NCI-H2227 (cell line): ENCODE results near the gene MSLN.
"Not testable (repeated sequence)": the region's sequence is repeated elsewhere in the genome, so short reads cannot be mapped to it uniquely, and the experiment has no call there.

Experiments used
- DNase-seq: peaks from one replicate; lab custom pipeline; 2025; ENCODE audit not compliant: unreplicated experiment; lab: John Stamatoyannopoulos, UW

The MSLN gene

DNA sequence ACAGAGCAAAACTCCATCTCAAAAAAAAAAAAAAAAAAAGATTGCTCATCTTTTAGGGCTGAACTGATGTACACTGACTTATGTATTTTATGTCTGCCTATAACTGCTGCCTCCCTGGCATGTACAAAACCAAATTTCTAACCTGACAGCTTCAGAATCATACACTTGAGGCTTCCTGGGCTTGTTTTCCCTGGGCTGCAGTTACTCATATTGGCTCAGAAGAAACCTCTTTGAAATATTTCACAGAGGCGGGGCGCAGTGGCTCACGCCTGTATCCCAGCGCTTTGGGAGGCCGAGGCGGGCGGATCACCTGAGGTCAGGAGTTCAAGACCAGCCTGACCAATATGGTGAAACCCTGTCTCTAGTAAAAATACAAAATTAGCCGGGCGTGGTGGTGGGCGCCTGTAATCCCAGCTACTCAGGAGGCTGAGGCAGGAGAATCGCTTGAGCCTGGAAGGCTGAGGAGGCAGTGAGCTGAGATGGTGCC lies 6.4 kb upstream of the MSLN start:
- not testable (repeated sequence) for DNase-seq

DNA sequence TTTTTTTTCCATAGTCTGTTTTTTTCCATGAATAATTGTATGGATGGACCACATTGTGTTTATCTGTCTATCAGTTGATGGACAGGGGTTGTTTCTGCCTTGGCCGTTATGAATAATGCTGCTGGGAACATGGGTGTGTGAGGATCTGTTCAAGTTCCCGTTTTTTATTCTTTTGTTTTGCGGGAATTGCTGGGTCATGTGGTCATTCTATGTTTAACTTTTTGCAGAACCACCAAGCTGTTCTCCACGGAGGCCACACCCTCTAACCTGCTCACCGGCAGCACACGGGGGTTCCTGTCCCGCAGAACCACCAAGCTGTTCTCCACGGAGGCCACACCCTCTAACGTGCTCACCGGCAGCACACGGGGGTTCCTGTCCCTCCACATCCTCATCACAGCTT lies 5.9 kb upstream of the MSLN start:
- DNase-seq = no peak

DNA sequence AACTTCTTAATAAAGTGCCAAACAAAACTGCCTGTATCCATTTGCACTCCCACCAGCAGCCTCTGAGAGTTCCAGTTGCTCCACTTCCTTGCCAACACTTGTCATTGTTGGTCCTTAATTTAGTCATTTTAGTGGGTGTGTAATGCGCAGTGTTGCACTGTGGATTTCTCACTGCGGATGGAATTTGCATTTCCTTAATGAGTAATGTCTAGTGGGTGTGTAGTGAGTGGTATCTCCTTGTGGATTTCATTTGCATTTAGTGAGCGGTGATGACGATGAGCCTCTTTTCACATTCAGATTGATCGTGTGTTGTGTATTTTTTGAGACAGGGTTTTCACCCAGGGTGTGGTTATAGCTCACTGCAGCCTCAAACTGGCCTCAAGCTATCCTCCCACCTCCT lies 4.1 kb upstream of the MSLN start:
- DNase-seq = no peak

DNA sequence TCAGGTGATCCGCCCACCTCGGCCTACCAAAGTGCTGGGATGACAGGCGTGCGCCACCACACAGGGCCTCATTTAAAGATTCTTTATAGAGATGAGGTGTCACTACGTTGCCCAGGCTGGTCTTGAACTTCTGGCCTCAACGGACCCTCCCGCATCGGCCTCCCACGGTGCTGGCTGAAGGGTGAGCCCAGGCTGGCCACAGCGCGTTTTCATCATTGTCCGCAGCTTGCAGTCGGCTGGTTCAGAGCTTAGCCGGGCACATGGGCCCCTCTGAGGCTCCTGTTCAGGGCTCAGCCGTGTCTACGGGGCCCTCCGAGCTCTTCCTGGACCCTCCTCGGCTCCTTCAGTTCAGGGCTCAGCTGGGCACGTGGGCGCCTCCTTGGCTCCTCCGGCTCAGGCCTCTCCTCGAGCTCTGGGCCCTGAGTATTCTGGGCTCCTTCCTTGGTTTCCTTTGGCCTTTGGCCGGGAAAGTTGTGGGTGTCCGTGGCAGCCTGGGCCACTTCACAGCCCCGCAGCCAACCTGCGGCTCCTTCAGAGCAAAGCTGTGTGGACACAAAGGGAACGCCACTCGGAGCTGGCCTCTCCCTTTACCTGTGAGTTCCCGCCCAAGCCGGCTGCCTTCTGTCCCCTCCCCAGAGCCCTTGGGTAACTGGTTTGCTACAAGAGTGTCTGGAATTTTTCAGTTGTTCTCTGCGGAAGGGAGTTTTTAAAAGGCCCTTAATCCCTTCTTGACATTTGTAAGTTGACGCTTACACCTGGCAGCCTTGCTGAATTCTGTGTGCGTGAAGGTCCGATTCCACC lies 1.2 kb upstream of the MSLN start:
- DNase-seq = no peak

DNA sequence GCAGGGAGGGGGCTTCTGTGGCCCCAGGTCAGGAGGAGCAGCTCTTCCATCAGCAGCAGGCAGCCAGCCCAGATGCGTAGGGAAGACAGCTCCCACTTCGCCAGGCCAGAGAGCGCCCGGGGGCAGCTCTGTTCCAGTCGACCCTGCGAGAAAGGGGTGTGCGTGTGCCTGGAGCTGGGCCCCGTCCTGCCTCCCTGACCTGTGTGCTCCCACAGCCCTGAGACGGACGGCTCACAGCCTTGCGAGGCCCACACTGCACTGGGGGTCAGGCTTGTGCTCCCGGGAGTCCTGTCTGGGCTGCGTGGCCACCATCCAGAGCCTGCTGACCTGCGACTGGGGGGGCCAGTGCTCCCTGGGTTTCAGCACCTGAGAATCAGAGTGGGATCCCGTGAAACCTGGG lies 469 bp upstream of the MSLN start:
- no peak for DNase-seq

DNA sequence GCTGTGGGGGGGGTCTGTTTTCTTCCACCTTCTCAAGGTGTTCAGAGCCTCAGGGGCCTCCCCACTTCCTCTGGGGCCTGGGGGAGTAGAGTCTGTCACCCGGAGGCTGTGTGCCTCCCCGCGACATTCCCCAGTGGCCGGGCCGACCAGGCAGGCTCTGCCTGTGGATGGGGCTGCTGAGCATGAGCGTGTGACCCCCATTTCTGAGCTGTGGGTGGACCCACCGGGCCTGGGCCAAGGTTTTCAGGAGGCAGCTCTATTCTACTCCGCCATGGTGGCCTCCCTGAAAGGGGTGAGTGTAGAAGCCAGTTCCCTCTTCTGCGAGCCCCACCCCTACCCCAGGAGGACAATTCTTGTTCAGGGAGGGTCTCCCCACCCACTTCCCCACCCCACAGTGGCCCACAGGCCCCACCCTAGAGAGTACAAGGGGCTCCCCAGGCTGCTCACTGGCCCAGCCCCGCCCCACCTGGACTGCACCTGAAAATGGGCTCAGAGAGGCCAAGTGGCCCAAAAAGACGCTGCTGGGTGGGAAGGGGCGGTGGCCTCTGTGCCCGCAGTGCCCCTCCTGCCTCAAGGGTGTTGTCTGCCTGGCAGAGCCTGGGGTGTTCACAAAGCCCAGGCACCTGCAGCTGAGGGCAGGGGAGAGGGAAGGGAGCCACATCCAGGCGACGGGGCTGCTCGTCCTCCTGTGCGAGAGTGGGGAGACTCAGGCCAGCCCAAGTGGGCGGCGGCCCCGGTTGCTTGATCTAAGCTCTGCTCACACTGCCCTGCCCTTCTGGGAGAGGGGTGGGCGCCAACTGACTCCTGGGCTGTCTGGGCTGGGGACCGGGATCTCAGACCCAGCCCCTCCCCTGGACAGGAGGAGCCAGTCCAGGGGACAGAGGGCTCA lies 1.3 kb downstream of the MSLN start:
- DNase-seq = no peak

DNA sequence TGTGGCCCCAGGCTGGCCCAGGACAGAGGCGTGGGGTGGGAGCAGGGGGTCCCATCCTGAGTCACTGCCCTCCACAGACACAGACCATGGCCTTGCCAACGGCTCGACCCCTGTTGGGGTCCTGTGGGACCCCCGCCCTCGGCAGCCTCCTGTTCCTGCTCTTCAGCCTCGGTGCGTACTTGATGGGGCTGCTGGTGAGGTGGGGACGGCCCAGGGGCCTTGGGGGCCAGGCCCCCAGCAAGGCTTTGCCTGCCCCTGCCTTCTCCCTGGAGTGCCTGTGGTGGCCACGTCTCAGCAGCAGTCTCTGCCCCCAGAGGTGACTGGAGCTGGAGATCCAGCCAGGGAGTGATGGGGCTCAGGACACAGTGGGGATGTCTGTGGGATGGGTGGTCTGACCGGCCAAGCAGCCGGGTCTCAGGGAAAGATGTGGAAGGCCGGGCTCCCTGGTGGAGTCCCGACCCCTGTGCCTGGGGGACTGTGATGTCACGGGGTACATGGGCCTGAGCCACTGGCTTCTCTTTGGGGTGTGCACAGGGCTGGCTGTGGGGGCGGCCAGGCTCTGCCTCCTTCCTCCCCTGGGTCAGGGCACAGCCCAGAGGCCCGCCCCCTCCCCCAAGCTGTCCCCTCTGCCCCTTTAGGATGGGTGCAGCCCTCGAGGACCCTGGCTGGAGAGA lies 2.2 kb downstream of the MSLN start:
- no peak for DNase-seq

DNA sequence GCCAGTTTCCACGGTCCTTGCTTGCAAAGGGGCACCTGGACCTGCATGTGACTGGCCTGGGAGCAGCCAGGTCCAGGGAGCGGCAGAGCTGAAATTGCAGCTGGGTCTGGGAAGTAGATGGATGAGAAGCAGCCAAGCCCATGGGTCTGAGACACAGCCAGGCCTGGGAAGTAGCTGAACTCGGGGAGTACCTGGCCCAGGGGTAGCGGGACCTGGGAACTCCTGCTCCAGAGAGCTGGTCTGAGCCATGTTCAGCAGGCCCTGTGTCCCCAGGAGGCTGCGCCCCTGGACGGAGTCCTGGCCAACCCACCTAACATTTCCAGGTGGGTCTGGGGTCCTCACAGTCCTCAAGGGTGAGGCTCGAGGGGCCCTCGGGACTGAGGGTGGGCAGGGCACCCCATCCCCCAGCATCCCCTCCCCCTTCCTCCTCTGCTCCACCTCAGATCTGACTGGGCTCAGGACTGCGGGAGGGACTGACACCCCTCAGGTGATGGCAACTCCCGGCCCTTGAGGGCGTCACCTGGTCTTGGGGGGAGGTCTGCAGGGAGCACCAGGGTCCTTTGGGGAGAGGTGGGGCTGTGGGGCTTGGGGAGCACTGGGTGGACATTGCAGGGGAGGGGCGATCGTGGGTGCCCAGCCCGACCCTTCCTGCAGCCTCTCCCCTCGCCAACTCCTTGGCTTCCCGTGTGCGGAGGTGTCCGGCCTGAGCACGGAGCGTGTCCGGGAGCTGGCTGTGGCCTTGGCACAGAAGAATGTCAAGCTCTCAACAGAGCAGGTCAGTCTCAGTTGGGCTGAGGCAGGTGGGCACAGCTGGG lies 3.0 kb downstream of the MSLN start:
- no peak for DNase-seq

DNA sequence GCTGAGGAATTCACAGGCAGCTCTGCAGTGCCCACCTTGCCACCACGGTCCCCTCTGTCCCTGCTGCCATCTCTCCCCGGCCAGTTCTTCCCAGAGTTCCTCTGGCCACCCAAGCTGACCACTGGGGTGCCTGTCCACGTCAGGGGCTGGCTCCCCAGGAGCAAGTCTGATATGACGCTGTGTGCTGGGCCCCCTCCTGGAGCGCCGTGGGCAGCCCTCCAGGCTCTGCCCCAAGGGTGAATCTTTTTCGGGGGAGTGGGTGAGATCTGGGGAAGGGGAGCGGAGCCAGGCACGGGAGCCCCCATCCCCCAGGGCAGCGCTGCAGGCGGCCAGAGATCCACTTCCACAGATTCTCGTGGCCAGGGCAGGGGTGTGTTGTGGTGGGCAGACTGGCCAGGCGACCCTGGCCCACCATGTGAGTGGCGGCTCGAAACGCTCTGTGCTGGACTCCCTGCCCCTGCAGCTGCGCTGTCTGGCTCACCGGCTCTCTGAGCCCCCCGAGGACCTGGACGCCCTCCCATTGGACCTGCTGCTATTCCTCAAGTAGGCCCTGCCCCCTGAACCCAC lies 3.7 kb downstream of the MSLN start:
- DNase-seq = no peak

DNA sequence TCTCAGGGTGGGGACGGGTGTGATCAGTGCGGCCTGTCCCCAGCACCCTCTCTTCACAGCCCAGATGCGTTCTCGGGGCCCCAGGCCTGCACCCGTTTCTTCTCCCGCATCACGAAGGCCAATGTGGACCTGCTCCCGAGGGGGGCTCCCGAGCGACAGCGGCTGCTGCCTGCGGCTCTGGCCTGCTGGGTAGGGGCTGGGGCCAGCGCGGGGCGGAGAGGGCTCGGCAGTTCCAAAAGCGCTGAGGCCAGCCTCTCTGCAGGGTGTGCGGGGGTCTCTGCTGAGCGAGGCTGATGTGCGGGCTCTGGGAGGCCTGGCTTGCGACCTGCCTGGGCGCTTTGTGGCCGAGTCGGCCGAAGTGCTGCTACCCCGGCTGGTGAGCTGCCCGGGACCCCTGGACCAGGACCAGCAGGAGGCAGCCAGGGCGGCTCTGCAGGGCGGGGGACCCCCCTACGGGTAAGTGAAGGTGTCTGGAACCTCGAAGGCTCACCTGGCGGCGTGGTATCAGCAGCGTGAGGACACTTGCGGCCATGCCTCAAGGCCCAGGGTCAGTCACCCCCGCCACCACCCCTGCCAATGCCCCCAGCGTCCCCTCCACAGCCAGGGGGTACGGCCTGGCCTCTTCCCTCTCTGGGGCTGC lies 4.4 kb downstream of the MSLN start:
- no peak for DNase-seq

DNA sequence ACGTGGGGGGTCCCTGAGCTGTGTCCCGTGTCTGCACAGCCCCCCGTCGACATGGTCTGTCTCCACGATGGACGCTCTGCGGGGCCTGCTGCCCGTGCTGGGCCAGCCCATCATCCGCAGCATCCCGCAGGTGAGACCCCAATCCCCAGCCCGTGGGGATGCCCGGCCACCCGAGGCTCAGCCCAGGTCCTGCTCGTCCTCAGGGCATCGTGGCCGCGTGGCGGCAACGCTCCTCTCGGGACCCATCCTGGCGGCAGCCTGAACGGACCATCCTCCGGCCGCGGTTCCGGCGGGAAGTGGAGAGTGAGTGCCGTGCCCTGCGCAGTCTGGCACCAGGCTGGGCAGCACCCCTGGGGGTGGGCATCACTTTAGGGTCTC lies 4.9 kb downstream of the MSLN start:
- DNase-seq = no peak

DNA sequence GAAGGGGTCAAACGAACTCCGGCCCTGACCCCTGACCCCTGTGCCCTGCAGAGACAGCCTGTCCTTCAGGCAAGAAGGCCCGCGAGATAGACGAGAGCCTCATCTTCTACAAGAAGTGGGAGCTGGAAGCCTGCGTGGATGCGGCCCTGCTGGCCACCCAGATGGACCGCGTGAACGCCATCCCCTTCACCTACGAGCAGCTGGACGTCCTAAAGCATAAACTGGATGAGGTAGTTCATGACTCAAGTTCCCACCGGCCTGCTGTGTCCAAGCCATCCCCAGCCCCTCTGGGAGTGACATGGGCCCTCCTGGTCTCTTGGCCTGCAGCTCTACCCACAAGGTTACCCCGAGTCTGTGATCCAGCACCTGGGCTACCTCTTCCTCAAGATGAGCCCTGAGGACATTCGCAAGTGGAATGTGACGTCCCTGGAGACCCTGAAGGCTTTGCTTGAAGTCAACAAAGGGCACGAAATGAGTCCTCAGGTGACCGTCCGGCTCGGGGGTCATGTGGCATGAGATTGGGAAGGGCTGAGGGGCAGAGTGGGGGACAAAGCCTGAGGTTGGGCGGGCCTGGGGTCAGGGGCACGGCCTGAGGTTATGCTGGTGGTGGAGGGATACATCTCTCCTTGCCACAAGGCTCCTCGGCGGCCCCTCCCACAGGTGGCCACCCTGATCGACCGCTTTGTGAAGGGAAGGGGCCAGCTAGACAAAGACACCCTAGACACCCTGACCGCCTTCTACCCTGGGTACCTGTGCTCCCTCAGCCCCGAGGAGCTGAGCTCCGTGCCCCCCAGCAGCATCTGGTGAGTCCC lies 5.7 kb downstream of the MSLN start:
- DNase-seq = no peak

DNA sequence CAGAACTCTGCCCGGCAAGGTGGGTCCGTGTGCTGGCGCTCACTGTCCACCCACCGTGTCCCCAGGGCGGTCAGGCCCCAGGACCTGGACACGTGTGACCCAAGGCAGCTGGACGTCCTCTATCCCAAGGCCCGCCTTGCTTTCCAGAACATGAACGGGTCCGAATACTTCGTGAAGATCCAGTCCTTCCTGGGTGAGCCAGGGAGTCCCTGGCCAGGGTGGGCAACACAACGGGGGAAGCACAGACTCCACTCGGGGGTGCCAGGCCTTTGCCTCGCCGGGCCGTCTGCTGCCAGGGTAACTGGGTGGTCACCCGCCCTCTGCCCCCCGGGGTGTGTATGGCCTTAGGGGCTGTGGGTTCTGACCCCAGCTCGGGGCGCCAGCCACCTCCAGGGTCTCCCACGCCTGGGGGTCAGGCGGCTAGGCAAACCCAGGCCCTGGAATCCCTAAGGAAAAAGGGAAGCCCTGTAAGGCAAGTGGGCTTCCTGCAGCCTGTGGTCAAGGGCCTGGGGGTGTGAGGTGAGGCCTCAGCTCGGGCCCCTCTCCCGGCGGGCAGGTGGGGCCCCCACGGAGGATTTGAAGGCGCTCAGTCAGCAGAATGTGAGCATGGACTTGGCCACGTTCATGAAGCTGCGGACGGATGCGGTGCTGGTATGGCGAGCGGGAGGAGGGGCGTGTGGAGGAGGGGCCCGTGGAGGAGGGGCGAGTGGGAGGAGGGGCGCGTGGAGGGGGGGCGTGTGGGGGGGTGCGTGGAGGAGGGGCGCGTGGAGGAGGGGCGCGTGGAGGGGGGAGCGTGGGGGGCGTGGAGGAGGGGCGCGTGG lies 6.5 kb downstream of the MSLN start:
- no peak for DNase-seq

DNA sequence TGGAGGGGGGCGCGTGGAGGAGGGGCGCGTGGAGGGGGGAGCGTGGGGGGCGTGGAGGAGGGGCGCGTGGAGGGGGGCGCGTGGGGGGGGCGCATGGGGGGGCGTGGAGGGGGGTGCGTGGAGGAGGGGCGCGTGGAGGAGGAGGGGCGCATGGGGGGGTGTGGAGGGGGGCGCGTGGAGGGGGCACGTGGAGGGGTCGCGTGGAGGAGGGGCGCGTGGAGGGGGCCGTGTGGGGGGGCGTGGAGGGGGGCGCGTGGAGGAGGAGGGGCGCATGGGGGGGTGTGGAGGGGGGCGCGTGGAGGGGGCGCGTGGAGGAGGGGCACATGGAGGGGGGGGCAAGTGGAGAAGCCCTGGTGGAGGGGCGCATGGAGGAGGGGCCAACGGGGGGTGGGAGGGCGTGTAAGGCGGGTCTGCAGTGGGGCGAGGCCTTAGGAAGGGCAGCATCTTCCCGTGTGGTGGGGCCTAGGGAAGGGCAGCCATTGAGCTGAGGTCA lies 7.3 kb downstream of the MSLN start:
- no peak for DNase-seq

DNA sequence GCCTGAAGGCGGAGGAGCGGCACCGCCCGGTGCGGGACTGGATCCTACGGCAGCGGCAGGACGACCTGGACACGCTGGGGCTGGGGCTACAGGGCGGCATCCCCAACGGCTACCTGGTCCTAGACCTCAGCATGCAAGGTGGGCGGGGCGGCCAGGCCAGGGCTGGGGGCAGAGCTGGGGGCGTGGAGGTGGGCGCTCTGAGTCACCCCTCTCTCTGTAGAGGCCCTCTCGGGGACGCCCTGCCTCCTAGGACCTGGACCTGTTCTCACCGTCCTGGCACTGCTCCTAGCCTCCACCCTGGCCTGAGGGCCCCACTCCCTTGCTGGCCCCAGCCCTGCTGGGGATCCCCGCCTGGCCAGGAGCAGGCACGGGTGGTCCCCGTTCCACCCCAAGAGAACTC lies 7.9 kb downstream of the MSLN start:
- no peak for DNase-seq

DNA sequence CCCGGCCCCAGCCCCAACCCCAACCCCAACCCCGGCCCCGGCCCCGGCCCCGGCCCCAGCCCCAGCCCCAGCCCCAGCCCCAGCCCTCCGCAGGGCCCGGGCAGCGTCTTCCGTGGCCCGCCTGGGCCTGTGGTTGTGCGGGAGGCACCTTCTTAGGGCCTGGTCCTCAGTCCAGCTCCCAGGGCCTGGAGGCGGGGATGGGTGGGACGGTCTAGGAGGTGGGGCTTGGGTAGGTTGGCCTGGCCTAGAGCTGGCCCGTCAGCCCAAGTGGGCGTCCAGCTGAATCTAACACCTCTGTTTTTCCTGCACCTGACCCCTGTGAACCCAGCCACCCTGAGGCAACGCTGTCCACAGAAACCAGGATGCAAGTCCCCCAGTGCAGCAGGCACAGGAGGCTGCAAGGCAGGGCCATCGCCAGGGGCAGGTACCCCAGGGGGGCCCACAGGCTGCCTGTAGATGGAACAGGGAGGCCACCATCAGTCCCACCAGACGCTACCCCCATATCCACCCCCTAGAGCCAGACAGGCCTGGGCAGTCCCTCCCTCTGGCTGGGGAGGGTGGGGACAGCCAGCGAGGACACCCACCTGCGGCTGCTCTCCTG lies 8.8 kb downstream of the MSLN start:
- no peak for DNase-seq

DNA sequence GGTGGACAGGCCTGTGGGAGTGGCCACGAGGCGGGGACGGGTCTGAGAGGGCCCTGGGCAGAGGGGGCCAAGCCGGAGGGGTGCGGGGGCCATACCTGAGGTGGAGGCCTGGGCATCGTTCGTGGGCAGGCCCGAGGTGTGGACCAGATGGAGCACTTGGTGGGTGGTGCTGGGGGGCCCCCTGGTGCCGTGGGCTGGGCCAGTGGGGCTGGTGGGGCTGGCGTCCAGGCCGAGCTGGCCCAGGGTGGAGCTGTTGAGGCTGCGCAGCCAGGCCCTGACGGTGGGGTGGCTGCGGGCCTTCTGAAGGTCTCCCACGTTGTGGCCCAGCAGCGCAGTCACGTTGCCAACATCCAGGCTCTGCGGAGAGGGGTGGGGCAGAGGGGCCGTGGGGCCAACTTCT lies 9.4 kb downstream of the MSLN start:
- no peak for DNase-seq

DNA sequence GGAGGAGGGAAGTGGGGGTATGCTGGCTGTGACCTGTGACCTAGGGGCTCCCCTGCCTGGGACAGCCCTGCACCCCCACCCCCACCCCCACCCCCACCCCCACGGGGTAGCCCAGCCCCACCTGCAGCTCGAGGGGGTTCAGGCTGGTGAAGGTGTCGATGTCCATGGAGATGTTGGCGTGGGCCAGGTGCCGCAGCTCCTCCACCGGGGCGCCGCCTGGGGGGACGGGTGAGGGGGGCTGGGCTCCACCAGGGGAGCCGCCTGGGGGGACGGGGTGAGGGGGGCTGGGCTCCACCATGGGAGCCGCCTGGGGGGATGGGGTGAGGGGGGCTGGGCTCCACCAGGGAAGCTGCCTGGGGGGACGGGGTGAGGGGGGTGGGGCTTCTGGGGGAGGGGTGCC lies 9.9 kb downstream of the MSLN start:
- no peak for DNase-seq
